Measurements from ENCODE around the gene ALG1L2. TPM values are rescaled to one million over a fixed set of nuclear protein-coding genes. Genes with fewer than 3 reads are reported as not detected.
A peak's percentile ranks its signal among the peaks of the same experiment; 100 is the strongest.
"Not testable (repeated sequence)": the region's sequence is repeated elsewhere in the genome, so short reads cannot be mapped to it uniquely, and the experiment has no call there.

The ALG1L2 gene
- total RNA-seq, 1 donor from 2014 or later, result not detected

DNA sequence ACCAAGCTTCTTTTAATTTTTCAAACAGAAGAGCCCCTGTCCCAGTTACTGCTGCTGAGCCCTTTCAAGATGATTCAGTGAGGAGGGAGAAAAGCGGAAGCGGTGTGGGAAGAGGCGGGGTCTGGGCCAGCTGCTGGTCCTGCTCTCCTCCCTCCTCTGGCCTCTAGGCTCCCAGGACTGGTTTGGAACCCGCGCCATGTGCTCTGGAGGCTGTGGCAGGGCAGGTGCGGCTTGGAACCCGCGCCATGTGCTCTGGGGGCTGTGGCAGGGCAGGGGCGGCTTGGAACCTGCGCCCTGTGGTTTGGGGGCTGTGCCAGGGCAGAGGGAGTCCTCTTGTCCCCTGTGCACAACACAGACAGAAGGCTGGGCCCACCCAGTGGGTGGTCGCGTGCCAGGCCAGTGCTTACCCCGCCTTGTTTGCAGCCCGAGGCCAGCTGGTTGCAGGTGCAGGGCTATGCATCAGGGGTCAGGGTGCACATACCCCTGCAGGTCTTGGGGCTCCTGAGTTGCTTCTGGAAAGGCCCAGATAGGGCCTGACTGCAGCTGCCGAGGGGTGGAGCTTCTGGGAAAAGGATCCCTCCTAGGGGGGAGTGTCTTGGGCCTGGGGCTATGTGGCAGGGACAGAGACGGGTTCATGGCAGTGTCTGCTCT lies 12.2 kb downstream of the ALG1L2 start:
- no peak for DNase-seq (ENCODE audit: extremely low read depth, low read depth, low spot score)

DNA sequence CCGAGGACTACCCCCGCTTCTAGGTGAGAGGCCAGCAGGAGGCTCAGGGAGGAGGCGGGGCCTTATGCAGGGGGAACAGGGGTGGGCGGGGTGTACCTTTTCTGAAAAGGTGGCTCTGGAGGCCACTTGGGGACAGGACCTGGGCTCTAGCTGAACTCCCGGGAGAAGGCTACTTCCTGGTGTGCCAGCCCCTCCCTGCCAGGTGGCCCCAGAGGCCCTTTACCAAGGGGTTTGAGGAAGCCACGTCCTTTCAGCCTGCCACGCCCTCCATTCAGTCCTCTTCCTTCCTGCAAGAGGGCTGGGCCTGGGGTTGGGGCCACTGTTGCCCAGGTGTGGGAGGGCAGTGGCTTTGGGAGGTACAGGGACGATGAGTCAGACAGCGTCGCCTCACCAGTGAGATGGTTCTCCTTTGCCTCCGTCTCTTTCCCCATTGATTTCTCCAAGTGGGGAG lies 12.9 kb downstream of the ALG1L2 start:
- not testable (repeated sequence) for DNase-seq (ENCODE audit: extremely low read depth, low read depth, low spot score)

DNA sequence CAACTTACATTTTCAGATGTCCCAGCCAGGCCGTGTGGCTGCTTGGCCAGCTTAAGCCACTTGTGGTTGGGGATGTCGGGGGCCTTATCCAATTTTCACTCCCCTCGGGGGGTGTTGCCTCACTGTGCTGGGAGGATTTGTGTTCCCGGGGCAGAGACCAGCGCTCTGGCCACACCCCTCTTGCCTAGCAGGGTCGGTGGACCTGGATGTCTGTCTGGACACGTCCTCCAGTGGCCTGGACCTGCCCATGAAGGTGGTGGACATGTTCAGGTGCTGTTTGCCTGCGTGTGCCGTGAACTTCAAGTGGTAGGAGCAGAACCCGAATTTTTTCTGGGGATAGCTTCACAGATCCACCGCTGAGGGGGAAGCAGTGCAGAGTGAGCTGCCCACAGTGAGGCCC lies 14.2 kb downstream of the ALG1L2 start:
- not testable (repeated sequence) for DNase-seq (ENCODE audit: extremely low read depth, low read depth, low spot score)

DNA sequence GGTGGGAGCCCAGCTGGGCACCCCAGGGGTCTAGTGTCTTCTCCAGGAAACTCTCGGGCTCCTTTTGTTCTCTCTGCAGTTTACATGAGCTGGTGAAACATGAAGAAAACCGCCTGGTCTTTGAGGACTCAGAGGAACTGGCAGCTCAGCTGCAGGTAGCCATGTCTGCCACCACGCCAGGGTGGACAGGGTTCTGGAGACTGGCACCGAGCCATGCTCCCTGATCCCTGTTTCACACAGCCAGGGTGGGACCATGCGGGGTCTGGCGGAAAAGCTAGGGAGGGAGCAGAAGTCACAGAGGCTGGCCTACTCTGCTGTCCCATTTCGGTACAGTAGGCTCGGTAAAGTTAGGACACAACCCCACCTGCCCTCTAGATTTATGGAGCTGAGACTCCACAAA lies 15.5 kb downstream of the ALG1L2 start:
- DNase-seq (ENCODE audit: extremely low read depth, low read depth, low spot score), result not testable (repeated sequence)

DNA sequence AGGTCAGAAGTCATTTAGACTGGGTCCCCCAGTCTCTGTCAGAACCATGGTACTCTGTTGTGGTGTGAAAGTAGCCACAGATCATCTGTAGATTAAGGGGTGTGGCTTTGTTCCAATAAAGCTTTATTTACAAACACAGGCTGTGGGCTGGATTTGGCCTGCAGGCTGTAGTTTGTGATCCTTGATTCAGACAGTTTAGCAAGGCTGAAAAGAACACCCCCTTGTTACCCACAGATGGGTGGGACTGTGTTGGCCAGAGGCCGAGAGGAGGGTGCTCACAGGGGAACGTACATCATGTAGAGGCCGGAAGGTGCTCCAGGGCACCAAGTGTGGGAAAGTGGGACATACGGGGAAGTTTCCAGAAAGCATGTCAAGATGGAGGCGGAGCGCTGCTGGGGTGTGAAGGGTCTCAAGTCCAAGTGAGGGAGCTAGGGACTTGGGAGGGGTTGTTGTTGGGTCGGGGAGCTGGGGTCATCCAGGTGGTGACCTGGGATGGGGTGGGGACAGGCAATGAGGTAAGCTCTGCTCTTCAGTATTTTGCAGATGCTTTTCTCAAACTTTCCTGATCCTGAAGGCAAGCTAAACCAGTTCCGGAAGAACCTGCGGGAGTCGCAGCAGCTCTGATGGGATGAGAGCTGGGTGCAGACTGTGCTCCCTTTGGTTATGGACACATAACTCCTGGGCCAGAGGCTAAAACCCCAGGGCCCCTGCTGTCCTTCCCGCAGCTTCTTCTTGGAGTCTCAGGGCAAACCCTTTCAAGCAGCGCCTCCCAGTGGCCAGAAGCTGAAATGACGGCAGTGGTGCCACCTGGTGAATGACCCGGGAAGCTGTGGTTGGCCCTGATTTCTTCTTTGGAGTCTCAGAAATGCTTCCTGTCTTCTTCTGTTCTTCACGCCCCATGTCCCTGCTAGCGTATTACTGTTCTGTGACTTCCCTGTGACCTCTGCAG lies 16.3 kb downstream of the ALG1L2 start:
- not testable (repeated sequence) for DNase-seq (ENCODE audit: extremely low read depth, low read depth, low spot score)

DNA sequence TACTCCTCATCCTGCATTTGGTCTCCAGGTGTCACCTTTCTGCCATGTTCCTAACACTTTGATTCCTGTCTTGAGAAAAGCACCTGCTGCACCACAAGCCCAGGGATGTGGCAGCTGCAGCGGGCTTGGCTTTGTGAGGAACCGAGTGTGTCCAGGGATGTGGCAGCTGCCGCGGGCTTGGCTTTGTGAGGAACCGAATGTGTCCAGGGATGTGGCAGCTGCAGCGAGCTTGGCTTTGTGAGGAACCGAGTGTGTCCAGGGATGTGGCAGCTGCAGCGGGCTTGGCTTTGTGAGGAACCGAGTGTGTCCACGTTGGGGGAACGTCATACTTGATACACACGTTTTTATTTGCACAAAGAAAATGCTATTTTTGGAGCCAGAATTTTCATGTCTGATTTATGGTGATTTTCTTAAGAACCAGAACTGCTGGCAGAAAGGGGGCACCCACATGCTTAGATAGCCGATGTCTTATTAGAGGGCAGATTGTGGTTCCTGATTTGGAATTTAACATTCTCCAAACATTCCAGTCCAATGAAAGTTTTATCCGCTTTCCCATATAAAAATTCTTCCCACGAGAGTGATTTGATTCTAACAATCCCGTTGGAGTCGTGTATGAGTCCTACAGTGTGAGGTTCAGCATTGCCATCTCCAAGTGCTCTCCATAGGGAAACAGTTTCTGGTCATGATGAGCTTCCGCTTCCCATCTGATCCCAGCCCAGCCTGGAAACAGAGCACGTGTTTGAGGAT lies 17.2 kb downstream of the ALG1L2 start:
- DNase-seq (ENCODE audit: extremely low read depth, low read depth, low spot score), result not testable (repeated sequence)

DNA sequence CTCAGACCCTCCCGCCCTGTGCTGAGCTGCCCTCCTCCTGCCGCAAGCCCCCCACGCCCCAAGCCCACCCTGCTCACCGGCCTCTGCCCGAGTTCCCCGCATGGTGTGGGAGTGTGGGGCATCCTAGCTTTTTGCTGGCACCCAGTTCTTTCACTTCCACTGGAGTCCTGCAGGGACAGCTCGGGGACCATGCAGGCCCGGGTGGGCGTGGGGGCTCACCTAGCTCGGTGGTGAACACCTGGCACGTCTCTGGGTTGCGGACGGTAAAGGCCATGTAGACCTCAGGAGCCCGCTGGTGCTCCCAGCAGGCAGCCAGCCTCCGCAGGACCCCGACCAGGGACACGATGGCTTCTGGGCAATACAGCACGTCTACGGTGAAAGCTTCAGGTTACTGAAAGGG lies 20.9 kb downstream of the ALG1L2 start:
- not testable (repeated sequence) for DNase-seq (ENCODE audit: extremely low read depth, low read depth, low spot score)

DNA sequence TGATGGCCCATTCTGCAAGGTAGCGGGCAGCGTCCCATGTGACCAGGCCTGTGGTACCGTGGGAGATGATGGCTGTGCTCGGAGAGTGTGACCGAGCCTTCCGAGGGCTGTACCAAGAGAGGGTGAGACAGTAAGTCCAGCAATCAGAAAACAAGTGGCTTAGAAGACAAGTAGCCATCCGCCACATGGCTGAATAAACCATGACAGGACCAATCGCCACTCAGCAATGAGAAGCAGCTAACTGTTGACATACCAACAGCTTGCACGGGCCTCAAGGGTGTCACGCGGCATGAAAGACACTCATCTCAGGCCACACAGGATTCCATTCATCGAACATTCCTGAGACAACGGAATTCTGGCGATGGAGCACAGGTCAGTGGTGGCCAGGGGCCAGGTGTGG lies 22.6 kb downstream of the ALG1L2 start:
- not testable (repeated sequence) for DNase-seq (ENCODE audit: extremely low read depth, low read depth, low spot score)

DNA sequence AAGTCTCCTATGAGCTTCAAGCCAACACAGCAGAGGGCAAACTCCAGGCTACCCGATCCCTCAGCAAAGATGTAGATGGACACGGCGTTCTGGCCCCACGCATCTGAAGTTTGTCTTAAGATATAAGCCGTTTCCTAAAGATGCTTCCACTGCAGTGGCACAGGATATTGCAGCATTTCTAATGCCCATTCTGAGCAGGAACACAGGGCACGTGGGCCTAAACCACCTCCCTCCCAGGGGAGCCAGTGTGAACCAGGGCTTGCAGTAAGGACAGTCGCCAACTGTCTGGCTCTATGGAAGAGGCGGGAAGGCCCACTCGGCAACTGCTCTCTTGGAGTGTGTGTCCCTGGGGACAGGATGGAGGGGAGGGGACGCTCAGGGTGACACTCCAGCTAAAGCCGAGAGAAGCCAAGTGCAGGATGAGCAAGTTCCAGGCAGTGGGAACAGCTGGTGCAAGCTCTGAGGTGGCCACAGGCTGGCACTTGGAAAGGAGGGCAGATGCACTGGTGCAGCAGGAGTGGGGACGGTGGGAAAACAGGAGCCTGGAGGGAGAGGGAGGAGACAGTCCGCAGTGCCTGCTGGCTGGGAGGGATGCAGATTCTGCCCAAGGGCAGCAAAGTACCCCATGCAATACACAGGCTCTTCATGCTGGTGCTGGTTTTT lies 25.8 kb downstream of the ALG1L2 start:
- DNase-seq (ENCODE audit: extremely low read depth, low read depth, low spot score), result not testable (repeated sequence)

DNA sequence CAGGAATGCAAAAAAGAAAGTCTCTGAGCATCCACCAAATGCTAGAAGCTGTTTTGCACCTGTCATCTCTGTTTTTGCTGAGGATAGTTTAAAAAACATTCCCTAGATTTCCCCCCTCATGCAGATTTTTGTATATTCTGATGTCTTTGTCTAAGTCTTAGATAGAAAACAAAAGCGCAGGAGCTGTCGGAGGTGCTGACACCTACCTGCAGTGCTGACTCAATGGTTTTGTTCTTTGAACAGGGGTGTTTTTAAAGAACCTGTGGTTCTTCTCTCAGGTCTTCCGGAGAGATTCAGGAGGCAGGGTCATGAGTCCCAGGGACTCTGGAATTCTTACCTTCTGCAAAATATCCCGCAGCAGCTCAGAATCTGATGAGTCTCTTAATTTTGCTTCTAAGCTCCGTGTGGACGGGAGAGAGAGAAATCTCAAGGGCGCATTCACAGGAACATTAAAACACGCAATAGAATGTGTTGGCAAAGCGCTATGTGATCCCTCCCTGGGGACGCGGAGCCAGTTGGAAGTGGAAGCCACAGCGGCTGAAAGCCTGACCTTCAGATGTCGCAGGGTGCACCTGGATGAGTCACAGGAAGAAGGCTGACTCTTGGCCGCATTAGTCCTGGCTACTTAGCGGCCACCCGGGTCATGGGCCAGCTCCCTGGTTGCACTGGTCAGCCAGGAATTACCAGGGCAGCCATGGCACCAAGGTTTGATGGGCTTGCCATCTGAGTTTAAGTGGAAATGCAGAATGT lies 27.4 kb downstream of the ALG1L2 start:
- DNase-seq (ENCODE audit: extremely low read depth, low read depth, low spot score), result not testable (repeated sequence)

DNA sequence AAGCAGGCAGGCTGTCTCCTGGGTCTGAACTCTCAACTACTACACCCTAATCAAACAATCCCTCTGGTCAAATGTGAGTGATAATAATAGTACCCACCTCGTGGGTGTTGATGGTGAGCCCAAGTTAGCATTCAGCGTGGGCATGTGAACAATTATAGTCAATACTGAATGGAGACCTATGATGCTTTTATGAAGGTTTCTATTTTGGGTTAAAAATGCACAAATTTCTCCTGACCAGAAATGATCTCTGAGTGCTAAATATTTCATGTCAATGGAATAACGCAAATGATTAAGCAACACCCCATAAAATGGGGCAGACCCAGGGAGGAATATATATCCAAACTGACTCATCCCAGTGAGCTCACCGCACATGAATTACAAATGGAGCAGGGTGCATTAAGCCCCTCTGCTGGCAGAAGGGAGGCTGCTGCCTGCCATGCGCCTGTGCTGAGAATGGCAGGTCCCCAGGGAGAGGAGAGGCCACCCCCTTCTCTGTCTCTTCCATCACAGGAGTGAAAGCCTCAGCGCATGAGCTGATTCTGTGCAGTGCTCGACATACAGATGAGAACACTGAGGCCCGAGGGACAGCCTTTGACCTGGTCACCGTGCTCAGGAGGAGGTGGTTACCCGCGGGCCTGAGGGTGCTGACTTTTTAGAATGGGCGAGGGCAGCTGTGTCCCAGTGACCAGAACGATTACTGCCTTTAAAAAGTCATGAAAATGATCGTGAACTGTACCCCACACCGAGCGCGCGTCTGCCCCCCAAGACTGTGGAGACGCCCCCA lies 28.9 kb downstream of the ALG1L2 start:
- not testable (repeated sequence) for DNase-seq (ENCODE audit: extremely low read depth, low read depth, low spot score)

DNA sequence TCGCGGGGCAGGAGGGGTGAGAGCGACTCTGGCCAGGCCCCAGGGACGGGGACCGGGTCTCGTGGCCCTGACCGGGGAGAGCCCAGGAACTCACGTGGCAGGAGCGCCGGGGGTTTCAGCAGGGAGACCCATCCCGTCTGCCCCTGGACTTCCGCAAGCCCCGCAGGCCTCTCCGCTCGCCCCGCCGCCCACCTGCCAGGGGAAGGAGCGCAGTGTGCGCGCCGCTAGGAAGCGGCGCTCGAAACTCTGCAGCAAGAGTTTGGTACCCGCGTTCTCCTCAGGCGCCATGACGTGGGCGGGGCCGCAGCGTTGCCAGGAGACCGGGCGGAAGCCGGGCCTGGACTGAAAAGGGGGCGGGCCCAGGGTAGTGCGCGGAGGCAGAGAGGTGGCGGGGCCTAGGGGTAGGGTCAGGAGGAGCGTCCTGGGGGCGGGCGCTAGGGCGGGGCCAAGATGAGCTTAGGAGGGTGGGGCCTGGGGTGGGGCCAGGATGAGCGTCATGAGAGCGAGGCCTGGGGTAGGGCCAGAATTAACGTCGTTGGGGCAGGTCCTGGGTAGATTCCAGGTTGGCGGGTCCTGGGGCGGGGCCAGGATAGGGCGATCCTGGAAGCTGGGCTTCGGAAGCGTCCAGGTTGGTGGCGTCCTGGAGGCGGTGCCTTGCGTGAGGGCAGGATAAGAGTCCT lies 29.7 kb downstream of the ALG1L2 start:
- peak; percentile 75 for DNase-seq (ENCODE audit: extremely low read depth, low read depth, low spot score)

DNA sequence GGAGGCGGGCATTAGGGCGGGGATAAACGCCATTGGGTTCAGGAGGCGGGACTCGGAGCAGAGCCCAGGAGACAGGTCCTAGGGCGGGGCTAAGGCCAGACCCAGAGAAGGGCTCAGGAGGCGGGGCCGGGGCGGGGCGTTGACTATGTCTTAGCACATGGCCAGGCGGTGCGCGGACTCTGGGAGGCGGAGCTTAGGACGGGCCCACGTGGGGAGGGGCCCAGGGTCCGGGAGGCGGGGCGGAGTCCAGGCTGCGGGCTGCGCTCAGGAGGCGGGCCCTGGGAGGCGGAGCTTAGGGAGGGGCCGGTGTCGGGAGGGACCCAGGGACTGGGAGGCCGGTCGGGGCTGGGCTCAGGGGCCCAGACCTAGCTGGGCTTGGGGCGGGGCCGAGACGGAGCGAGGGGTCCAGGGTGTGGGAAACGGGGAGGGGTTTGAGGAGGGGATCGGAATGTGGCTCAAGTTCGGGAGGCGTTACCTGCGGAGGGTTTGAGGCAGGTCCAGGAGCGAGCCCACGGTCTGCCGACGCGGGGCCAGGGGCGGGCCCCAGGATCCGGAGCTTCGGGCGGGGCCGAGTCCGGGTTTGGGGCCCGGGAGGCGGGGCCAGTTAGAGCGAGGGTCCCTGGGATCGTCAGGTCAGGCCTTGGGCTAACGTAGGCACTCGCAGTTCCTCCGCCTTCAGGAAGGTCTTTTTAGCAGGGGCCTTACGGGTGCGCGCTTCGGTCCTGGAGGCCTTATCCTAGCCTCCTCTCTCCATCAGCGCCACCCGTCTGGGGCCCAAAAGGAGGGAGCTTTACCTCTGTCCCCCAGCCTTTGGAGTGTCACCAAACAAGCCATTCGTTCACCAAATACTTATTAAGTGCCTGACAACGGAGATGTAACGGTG lies 30.5 kb downstream of the ALG1L2 start:
- DNase-seq (ENCODE audit: extremely low read depth, low read depth, low spot score), result peak; percentile 23

DNA sequence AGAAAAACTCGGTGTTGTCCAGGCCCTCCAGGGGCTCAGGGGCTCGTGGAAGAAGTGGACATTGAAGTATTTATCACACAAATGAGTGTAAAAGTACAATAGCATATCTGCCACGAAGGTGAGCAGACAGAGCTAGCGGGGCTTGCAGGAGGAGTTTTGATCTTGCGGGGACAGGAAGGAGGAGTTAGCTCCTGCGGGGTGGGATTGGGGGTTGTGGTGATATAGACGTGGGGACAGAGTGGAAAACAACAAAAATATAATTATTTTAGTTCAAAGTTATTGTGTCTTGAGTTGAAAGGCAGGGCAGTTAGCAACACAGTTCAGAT lies 31.1 kb downstream of the ALG1L2 start:
- not testable (repeated sequence) for DNase-seq (ENCODE audit: extremely low read depth, low read depth, low spot score)

DNA sequence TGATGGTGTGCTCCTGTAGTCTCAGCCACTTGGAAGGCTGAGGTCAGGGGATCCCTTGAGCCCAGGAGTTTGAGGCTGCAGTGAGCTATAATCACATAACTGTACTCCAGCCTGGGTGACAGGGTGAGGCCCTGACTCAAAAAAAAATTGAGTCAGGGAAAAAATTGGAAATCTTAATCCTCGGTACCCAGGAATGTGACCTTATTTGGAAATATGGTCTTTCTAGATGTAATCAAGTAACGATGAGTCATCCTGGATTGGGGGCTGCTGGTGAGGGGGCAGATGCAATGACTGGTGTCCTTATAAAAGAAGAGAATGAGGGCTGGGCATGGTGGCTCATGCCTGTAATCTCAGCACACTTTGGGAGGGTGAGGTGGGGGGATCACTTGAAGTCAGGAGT lies 33.8 kb downstream of the ALG1L2 start:
- not testable (repeated sequence) for DNase-seq (ENCODE audit: extremely low read depth, low read depth, low spot score)

DNA sequence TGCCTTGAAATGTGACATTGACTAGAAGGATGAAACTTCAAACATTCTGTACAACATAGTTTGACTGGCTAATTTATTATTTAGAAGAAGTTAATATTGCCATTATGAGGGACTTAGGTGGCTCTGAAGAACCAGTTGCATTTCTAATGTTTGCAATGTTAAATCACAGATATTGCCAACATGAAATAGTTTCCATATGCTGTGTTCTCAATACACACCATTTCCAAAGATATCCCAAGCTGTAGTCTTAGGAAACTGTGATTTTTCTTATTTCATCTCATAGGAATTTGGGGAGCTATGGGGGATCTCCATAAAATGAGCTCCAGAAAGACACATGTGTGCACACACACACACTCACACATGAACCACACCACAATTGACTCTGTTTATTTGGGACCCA lies 36.3 kb downstream of the ALG1L2 start:
- DNase-seq (ENCODE audit: extremely low read depth, low read depth, low spot score), result no peak

DNA sequence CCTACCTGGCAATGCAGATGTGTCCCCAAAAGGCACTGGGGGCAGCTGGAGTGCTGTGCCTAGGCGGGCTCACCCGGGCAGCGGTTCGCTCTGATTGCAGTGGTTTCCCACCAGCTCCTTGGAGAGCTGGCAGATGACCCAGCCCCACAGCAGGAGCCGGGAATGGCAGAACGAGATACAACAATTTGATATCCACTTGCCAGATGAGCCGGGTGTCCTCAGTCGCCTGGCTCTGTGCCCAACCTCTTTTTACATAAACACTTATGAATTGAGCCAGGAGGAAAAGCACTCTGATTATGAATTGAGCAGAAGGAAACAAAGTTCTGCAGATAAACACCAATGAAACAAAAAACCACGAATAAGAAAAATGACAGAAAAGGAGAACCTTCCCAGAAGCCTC lies 38.2 kb downstream of the ALG1L2 start:
- DNase-seq (ENCODE audit: extremely low read depth, low read depth, low spot score), result not testable (repeated sequence)

DNA sequence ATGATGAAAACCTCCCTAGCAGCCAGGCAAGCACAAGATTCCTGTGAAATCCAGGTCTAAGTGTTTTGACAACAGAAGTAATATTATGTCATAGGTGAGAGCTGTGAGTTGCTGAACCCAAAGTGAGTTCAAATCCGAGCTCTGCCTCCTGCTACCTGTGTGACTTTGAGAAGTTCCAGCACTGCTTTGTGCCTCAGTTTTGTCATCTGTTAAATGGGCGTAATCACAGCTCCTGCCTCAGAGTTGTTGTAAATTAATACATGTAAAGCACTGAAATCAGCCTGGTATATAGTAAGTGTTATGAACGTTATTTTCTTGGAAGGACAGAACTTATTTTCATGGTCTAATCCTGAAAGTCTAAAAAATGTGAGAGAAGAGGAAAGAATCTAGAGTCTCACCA lies 38.7 kb downstream of the ALG1L2 start:
- DNase-seq (ENCODE audit: extremely low read depth, low read depth, low spot score), result not testable (repeated sequence)

Measured in glomerular endothelial cell (primary cell).